Gastrocnemius medialis (tissue), 4 donors: Measurements from ENCODE around the gene MCRIP2.

Experiments
- POLR2A ChIP-seq, 2 donors: fragments of 450-650 bp; IDR thresholded peaks; one replicate each; pipeline ENCODE4 v1.6.1; 2017; ENCODE audit warnings: antibody characterized with exemption in 2 of 2, mild to moderate bottlenecking in 2 of 2, moderate library complexity in 2 of 2
- TF ChIP-seq, protein P1 (sequence below), 5 experiments: fragments of 450-650 bp in 3 of 5; fragments of 200-600 bp in 2 of 5; sonication (generic) in 2 of 5; IDR thresholded peaks in 4 of 5; conservative IDR thresholded peaks in 1 of 5; 1 replicate in 4 of 5; 2 replicates in 1 of 5; pipeline ENCODE4 v1.5.1; 2016 to 2019; ENCODE audit warnings: antibody characterized with exemption in 5 of 5, mild to moderate bottlenecking in 3 of 5, moderate library complexity in 3 of 5

DNA sequence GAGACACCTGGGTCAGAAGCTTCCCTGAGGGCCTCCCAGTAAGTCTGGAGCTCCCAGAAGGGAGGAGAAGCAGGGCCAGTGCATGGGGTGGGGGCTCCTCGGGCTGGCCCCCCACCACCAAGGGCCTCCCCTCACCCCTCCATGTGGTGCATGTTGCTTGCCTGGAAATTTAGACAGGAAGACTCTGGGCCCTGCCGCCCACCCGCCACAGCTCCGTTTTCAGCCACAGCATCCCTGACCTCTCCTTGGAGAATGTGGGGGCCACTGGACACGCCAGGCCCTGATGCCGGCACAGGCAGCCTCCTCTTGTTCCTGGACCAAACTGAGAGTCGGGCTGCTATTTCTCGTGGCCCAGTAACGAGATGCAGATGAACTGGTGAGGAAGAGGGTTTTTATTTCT lies 2.8 kb upstream of the MCRIP2 start:
- TF ChIP-seq, protein P1, sequence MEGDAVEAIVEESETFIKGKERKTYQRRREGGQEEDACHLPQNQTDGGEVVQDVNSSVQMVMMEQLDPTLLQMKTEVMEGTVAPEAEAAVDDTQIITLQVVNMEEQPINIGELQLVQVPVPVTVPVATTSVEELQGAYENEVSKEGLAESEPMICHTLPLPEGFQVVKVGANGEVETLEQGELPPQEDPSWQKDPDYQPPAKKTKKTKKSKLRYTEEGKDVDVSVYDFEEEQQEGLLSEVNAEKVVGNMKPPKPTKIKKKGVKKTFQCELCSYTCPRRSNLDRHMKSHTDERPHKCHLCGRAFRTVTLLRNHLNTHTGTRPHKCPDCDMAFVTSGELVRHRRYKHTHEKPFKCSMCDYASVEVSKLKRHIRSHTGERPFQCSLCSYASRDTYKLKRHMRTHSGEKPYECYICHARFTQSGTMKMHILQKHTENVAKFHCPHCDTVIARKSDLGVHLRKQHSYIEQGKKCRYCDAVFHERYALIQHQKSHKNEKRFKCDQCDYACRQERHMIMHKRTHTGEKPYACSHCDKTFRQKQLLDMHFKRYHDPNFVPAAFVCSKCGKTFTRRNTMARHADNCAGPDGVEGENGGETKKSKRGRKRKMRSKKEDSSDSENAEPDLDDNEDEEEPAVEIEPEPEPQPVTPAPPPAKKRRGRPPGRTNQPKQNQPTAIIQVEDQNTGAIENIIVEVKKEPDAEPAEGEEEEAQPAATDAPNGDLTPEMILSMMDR (IDR thresholded peaks at IDR 0.05 in 4 of 5, conservative IDR thresholded peaks at IDR 0.05 in 1 of 5) = no peak
- TF ChIP-seq POLR2A (IDR thresholded peaks at IDR 0.05) = no peak
